WTC11 (cell line): Measurements from ENCODE around the gene C2CD2.

Source experiments
- AFF4 ChIP-seq: sonication (generic); formaldehyde crosslinking; IDR thresholded peaks from 2 replicates; pipeline ENCODE4 v1.8.1; 2023; ENCODE audit warnings: mild to moderate bottlenecking, missing genetic modification reagents, borderline replicate concordance
- EMX1 ChIP-seq: fragments of 250-450 bp; sonication (Bioruptor Pico); IDR thresholded peaks from 2 replicates; pipeline ENCODE4 v1.8.0; 2021; ENCODE audit warnings: mild to moderate bottlenecking
- ESRRA ChIP-seq: sonication (generic); formaldehyde crosslinking; IDR thresholded peaks from 2 replicates; pipeline ENCODE4 v1.8.1; 2022; ENCODE audit warnings: mild to moderate bottlenecking, missing genetic modification reagents, borderline replicate concordance
- FOXP1 ChIP-seq: sonication (generic); formaldehyde crosslinking; IDR thresholded peaks from 2 replicates; pipeline ENCODE4 v1.8.0; 2022; ENCODE audit warnings: missing genetic modification reagents, mild to moderate bottlenecking, moderate library complexity, borderline replicate concordance
- IRF1 ChIP-seq: sonication (generic); formaldehyde crosslinking; IDR thresholded peaks from 2 replicates; pipeline ENCODE4 v1.8.0; 2023; ENCODE audit warnings: missing genetic modification reagents
- MAX ChIP-seq: sonication (generic); formaldehyde crosslinking; IDR thresholded peaks from 2 replicates; pipeline ENCODE4 v1.8.0; 2022; ENCODE audit warnings: mild to moderate bottlenecking, missing genetic modification reagents
- NR2C2 ChIP-seq: sonication (generic); formaldehyde crosslinking; IDR thresholded peaks from 2 replicates; pipeline ENCODE4 v1.8.0; 2022; ENCODE audit warnings: mild to moderate bottlenecking, missing genetic modification reagents
- OVOL2 ChIP-seq: fragments of 250-450 bp; sonication (Bioruptor Pico); IDR thresholded peaks from 2 replicates; pipeline ENCODE4 v1.9.0; 2021; ENCODE audit warnings: mild to moderate bottlenecking, borderline replicate concordance
- SP1 ChIP-seq: sonication (generic); formaldehyde crosslinking; conservative IDR thresholded peaks from 2 replicates; pipeline ENCODE4 v1.8.1; 2022; ENCODE audit warnings: missing genetic modification reagents
- TCF7 ChIP-seq: sonication (generic); formaldehyde crosslinking; IDR thresholded peaks from 2 replicates; pipeline ENCODE4 v1.8.0; 2022; ENCODE audit warnings: mild to moderate bottlenecking, low read depth, missing genetic modification reagents, moderate library complexity
- USF2 ChIP-seq: sonication (generic); formaldehyde crosslinking; IDR thresholded peaks from 2 replicates; pipeline ENCODE4 v1.8.1; 2023; ENCODE audit warnings: mild to moderate bottlenecking, missing genetic modification reagents, moderate library complexity
- TF ChIP-seq, protein P1 (sequence below): fragments of 200-600 bp; IDR thresholded peaks from 2 replicates; pipeline ENCODE4 v1.8.0; 2022; ENCODE audit warnings: antibody characterized with exemption
- TF ChIP-seq, protein P2 (sequence below): sonication (generic); formaldehyde crosslinking; IDR thresholded peaks from 2 replicates; pipeline ENCODE4 v1.8.1; 2022; ENCODE audit warnings: low read depth, mild to moderate bottlenecking, moderate library complexity, missing genetic modification reagents, borderline replicate concordance

DNA sequence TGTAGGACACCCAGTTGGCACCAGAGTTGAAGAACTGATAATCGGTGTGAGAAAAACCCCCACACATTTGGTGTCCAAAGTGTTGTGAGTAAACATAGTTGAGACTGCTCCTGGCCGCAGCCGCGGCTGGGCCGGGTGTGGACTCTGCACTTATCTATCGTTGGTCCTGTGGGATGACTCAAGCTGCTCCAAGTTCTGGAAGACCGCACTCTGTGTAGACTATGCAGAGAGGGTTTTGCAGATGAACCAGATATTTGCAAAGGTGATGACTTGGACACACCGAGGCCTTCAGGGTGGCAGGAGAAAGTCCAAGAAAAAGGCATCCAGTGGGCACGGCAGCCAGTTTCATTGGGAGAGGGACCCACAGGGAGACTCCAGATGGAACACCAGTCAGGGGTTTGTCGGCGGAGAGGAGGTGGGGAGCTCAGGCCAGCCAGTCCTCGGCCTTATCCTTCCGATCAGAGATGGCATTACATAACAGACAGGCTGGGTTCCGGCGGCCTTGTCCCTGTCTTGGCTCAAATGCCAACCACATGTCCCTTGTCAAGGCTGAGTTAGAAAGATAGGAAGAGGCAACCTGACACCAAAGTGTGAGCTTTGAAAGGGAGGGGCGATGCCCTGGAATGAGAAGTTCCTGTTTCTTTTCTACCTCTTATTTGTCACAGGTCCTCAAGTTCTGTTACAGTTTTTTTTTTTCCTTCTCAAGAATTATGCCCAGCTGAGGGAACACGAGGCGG, 21.1 kb downstream of the C2CD2 start:
- TF ChIP-seq, protein P1, sequence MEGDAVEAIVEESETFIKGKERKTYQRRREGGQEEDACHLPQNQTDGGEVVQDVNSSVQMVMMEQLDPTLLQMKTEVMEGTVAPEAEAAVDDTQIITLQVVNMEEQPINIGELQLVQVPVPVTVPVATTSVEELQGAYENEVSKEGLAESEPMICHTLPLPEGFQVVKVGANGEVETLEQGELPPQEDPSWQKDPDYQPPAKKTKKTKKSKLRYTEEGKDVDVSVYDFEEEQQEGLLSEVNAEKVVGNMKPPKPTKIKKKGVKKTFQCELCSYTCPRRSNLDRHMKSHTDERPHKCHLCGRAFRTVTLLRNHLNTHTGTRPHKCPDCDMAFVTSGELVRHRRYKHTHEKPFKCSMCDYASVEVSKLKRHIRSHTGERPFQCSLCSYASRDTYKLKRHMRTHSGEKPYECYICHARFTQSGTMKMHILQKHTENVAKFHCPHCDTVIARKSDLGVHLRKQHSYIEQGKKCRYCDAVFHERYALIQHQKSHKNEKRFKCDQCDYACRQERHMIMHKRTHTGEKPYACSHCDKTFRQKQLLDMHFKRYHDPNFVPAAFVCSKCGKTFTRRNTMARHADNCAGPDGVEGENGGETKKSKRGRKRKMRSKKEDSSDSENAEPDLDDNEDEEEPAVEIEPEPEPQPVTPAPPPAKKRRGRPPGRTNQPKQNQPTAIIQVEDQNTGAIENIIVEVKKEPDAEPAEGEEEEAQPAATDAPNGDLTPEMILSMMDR, result no peak
- TF ChIP-seq ESRRA (CRISPR knock-in tag), result no peak
- TF ChIP-seq FOXP1 (CRISPR knock-in tag), result no peak
- TF ChIP-seq IRF1 (CRISPR knock-in tag), result no peak
- TF ChIP-seq SP1 (CRISPR knock-in tag), result no peak
- no peak for TF ChIP-seq OVOL2
- no peak for TF ChIP-seq NR2C2
- TF ChIP-seq USF2 (CRISPR knock-in tag), result no peak
- TF ChIP-seq AFF4 (CRISPR knock-in tag), result no peak
- TF ChIP-seq MAX (CRISPR knock-in tag), result no peak
- TF ChIP-seq, protein P2, sequence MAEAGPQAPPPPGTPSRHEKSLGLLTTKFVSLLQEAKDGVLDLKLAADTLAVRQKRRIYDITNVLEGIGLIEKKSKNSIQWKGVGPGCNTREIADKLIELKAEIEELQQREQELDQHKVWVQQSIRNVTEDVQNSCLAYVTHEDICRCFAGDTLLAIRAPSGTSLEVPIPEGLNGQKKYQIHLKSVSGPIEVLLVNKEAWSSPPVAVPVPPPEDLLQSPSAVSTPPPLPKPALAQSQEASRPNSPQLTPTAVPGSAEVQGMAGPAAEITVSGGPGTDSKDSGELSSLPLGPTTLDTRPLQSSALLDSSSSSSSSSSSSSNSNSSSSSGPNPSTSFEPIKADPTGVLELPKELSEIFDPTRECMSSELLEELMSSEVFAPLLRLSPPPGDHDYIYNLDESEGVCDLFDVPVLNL (CRISPR knock-in tag), result no peak
- no peak for TF ChIP-seq TCF7 (CRISPR knock-in tag)
- no peak for TF ChIP-seq EMX1
